GM12873 (cell line): Measurements from ENCODE around the gene SPTBN4.
A peak's percentile ranks its signal among the peaks of the same experiment; 100 is the strongest.

Experiments
- TF ChIP-seq, protein P1 (sequence below): IDR thresholded peaks from 2 replicates; pipeline ENCODE4 v1.5.1; 2012; ENCODE audit warnings: low read depth, mild to moderate bottlenecking, moderate library complexity, low read length, control low read depth; ENCODE audit not compliant: insufficient read depth; ENCODE audit errors: missing control alignments

Gene SPTBN4

DNA sequence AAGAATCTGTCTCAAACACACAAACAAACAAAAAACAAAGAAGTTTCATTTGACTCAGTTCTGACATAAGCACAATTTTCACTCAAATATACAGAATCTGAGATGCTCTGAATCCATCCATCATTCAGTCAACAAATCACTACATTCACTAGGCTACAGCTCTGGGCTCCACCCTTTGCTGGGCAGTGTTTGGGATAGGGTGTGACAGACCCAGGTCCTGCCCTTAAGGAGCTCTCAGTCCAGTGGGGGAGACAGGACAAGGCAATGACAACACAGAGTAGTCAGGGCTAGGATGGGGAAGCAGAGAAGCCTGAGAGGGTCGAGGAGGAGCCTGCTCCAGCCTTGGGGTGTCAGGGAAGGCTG, 45.3 kb downstream of the SPTBN4 start:
- TF ChIP-seq, protein P1, sequence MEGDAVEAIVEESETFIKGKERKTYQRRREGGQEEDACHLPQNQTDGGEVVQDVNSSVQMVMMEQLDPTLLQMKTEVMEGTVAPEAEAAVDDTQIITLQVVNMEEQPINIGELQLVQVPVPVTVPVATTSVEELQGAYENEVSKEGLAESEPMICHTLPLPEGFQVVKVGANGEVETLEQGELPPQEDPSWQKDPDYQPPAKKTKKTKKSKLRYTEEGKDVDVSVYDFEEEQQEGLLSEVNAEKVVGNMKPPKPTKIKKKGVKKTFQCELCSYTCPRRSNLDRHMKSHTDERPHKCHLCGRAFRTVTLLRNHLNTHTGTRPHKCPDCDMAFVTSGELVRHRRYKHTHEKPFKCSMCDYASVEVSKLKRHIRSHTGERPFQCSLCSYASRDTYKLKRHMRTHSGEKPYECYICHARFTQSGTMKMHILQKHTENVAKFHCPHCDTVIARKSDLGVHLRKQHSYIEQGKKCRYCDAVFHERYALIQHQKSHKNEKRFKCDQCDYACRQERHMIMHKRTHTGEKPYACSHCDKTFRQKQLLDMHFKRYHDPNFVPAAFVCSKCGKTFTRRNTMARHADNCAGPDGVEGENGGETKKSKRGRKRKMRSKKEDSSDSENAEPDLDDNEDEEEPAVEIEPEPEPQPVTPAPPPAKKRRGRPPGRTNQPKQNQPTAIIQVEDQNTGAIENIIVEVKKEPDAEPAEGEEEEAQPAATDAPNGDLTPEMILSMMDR = no peak

DNA sequence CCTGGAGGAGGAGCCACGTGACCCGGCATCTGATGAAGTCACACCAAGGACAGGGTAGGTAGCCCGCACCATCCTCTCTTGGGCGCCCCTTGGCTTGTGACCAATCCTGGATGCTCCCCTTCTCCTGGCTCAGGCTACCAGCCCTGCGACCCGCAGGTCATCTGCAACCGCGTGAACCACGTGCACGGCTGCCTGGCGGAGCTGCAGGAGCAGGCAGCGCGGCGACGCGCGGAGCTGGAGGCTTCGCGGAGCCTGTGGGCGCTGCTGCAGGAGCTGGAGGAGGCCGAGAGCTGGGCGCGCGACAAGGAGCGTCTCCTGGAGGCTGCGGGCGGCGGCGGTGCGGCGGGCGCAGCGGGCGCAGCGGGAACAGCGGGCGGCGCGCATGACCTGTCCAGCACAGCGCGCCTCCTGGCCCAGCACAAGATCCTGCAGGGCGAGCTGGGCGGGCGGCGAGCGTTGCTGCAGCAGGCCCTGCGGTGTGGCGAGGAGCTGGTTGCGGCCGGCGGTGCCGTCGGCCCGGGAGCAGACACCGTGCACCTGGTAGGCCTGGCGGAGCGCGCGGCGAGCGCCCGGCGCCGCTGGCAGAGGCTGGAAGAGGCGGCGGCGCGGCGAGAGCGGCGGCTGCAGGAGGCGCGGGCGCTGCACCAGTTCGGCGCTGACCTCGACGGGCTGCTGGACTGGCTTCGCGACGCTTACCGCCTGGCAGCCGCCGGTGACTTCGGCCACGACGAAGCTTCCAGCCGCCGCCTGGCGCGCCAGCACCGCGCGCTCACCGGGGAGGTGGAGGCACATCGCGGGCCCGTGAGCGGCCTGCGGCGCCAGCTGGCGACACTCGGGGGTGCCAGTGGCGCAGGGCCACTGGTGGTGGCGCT, 45.9 kb downstream of the SPTBN4 start:
- TF ChIP-seq, protein P1 = no peak

DNA sequence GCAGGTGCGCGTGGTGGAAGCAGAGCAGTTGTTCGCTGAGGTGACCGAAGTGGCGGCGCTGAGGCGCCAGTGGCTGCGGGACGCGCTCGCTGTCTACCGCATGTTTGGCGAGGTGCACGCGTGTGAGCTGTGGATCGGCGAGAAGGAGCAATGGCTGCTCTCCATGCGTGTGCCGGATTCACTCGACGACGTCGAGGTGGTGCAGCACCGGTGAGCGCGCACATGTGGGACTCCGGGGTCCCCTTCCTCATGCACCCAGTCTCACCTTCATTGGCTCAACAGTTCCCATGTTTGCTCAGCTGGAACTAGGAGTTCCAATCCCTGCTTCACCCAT, 46.5 kb downstream of the SPTBN4 start:
- TF ChIP-seq, protein P1 = no peak

DNA sequence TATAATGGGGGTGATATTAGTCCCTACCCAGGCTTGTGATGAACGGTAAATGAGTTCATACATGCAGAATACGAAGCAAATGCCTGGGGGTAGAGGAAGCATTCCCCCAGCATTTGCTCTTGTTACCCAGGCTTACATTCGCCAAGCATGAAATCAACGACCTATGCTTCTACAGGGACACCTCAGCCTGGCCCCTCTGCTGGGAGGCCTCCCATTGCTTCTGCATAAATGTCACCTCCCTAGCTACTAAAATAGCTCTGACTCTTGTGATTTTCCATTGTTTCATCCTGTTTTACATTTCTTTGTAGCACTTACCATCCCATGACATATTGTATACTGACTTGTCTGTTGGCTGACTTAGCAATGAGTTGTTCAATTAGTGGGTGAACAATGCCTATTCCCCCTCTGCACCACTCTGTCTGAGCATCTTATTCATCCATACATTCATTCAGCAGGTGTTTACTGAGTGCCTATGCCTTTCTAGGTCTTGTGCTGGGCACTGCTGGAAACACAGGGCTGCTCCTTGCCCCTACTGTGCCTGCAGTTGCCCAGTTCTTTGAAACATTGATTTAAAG, 47.0 kb downstream of the SPTBN4 start:
- TF ChIP-seq, protein P1 = no peak

DNA sequence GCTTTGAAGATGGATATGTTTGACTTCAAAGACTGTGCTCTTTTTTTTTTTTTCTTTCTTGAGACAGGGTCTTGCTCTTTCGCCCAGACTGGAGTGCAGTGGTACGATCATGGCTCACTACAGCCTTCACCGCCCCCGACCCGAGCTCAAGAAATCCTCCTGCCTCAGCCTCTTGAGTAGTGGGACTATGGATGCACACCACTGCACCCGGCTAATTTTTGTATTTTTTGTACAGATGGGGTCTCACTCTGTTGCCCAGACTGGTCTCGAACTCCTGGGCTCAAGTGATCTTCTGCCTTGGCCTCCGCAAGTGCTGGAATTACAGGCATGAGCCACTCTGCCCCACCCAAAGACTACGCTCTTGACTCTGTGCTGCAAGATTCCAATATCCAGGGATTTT, 50.4 kb downstream of the SPTBN4 start:
- TF ChIP-seq, protein P1 = no peak

DNA sequence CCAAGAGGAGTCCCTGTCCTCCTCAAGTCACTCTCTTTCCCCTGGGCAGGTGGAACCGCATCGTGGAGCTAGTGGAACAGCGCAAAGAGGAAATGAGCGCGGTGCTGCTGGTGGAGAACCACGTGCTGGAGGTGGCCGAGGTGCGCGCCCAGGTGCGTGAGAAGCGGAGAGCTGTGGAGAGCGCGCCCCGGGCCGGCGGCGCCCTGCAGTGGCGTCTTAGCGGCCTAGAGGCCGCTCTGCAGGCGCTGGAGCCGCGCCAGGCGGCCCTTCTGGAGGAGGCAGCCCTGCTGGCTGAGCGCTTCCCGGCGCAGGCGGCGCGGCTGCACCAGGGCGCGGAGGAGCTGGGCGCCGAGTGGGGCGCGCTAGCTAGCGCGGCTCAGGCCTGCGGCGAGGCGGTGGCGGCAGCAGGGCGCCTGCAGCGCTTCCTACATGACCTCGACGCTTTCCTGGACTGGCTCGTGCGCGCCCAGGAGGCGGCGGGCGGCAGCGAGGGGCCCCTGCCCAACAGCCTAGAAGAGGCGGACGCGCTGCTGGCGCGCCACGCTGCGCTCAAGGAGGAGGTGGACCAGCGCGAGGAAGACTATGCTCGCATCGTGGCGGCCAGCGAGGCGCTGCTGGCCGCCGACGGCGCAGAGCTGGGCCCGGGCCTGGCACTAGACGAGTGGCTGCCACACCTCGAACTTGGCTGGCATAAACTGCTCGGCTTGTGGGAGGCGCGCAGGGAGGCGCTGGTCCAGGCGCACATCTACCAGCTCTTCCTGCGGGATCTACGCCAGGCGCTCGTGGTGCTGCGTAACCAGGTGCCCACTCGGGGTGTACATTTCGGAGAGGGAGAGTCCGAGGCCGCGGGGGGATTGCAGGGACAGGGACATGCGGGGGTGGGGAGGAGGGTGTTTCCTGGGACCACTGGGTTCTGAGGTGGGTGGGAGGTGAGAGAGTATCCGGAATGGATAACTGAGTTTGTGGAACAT, 52.8 kb downstream of the SPTBN4 start:
- TF ChIP-seq, protein P1 = no peak

DNA sequence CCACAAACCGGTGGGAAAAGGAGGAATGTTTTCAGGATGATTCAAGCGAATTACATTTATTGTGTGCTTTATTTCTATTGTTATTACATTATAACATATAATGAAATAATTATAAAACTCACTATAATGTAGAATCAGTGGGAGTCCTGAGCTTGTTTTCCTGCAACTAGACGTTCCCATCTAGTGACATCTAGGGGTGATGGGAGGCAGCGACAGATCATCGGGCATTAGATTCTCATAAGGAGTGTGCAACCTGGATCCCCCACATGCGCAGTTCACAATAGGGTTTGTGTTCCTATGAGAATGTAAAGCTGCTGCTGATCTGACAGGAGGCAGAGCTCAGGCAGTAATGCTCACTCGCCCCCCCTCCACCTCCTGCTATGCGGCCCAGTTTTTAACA, 54.5 kb downstream of the SPTBN4 start:
- TF ChIP-seq, protein P1 = peak; percentile 41
